GM06990 (cell line): ENCODE measurements around the gene FRAS1.

Source experiments
- DNase-seq: peaks from one replicate; pipeline ENCODE4 v3.0.0-alpha.2; 2011; ENCODE audit not compliant: insufficient read length; ENCODE audit errors: extremely low read depth
- H3K27me3 ChIP-seq: replicated peaks from 2 replicates; pipeline ENCODE4 v1.6.0; 2011; ENCODE audit warnings: low read length; ENCODE audit not compliant: control insufficient read depth, insufficient read depth
- H3K36me3 ChIP-seq: 2 replicates; pipeline ENCODE4 v1.5.1; 2011; ENCODE audit warnings: low read length; ENCODE audit not compliant: control insufficient read depth, insufficient read depth
- H3K4me3 ChIP-seq: replicated peaks from 2 replicates; pipeline ENCODE4 v1.5.1; 2011; ENCODE audit warnings: low read depth, mild to moderate bottlenecking, control low read depth, low read length
- TF ChIP-seq, protein P1 (sequence below): IDR thresholded peaks from 2 replicates; pipeline ENCODE4 v1.5.1; 2011; ENCODE audit warnings: low read length, control low read depth, mild to moderate bottlenecking, inconsistent platforms; ENCODE audit not compliant: insufficient read depth, poor library complexity, severe bottlenecking

FRAS1 gene

DNA sequence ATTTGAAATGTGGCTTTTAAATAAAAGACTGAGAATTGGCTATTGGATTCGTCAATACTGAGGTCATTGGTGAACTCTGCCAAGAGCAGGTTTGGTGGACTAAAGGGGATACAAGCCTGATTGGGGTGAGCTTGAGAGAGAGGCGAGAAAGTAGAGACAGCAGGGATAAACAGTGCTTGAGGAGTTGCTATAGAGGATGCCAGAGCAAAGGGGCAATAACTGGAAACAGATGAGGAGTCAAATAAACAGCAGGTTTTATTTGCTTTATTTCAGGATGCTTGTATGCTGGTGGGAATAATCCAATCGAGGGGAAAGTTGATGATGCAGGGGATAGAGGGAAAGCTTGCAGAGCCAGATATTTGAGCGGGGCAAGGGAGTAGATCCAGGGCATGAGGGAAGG is 470.4 kb downstream of the FRAS1 start:
- TF ChIP-seq, protein P1, sequence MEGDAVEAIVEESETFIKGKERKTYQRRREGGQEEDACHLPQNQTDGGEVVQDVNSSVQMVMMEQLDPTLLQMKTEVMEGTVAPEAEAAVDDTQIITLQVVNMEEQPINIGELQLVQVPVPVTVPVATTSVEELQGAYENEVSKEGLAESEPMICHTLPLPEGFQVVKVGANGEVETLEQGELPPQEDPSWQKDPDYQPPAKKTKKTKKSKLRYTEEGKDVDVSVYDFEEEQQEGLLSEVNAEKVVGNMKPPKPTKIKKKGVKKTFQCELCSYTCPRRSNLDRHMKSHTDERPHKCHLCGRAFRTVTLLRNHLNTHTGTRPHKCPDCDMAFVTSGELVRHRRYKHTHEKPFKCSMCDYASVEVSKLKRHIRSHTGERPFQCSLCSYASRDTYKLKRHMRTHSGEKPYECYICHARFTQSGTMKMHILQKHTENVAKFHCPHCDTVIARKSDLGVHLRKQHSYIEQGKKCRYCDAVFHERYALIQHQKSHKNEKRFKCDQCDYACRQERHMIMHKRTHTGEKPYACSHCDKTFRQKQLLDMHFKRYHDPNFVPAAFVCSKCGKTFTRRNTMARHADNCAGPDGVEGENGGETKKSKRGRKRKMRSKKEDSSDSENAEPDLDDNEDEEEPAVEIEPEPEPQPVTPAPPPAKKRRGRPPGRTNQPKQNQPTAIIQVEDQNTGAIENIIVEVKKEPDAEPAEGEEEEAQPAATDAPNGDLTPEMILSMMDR = no peak
- no peaks in the 10 kb centered on the region; the same call in none of the 2 replicates for H3K27me3 ChIP-seq
- no peak for DNase-seq
- no peaks in the 10 kb centered on the region for H3K36me3 ChIP-seq
- no peak overlapping the region for H3K4me3 ChIP-seq

DNA sequence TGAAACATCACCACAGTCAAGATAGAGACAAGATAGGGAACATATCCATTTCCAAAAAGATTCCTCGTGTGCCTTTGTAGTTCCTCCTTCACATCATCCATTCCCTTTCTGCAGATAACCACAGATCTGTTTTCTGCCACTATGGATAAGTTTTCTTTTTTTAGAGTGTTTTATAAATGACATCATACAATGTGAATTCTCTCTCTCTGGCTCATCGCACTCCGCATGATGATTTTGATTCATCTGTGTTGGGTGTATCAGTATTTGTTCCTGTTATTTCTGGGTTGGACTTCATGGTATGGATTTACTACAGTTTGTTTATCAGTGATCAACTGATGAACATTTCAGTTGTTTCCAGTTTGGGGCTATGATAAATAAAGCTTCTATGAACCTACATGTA is 471.2 kb downstream of the FRAS1 start:
- Histone ChIP-seq H3K36me3 (no peaks in the 10 kb centered on the region), H3K27me3 (no peaks in the 10 kb centered on the region; the same call in none of the 2 replicates), H3K4me3 (no peak overlapping the region)
- TF ChIP-seq, protein P1 = no peak
- DNase-seq = no peak

DNA sequence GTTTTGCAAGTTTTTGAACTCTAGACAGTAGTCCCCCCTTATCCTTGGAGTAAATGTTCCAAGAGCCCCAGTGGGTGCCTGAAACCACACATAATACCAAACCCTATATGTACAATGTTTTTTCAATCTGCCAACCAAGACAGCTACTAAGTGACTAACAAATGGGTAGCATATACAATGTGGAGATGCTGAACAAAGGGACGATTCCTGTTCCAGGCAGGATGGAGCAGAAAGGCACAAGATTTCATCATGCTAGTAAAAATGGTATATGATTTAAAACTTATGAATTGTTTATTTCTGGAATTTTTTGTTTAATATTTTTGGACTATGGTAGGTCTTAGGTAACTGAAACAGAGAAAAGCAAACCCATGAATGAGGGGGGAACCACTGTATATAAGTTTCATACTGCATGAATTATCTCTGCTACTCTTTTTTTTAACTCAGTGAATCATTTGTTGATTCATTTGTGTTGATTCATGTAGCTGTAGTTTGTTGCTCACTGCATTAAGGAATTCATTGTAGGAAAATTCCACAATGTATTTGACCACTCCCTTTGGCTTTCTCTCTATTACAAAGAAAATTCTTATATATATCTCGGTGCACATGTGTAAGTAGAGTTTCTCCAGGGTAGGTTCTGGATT is 472.6 kb downstream of the FRAS1 start:
- DNase-seq = no peak
- no peak overlapping the region for H3K4me3 ChIP-seq
- TF ChIP-seq, protein P1 = no peak
- H3K27me3 ChIP-seq = no peaks in the 10 kb centered on the region; the same call in 1 of the 2 replicates
- H3K36me3 ChIP-seq = no peaks in the 10 kb centered on the region

DNA sequence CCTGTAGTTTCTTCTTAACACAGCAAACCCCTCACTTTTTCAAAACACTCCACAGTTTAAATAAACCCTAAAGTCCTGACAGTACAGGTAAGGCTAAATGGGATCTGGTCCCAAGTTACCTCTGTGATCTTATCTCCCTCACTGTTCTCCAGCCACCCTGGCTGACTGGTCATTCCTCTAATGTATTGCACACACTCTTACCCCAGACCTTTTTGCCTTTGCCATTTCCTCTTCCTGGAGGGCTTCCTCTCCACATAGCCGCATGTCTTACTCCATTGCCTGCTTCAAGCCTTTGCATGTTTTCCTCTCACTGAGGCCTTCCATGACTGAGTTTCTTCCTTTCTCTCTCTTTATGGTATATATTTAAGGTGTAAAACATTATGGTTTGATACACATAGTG is 474.9 kb downstream of the FRAS1 start:
- H3K27me3 ChIP-seq = no peaks in the 10 kb centered on the region; the same call in none of the 2 replicates
- TF ChIP-seq, protein P1 = no peak
- no peak overlapping the region for H3K4me3 ChIP-seq
- DNase-seq = no peak
- no peaks in the 10 kb centered on the region for H3K36me3 ChIP-seq

DNA sequence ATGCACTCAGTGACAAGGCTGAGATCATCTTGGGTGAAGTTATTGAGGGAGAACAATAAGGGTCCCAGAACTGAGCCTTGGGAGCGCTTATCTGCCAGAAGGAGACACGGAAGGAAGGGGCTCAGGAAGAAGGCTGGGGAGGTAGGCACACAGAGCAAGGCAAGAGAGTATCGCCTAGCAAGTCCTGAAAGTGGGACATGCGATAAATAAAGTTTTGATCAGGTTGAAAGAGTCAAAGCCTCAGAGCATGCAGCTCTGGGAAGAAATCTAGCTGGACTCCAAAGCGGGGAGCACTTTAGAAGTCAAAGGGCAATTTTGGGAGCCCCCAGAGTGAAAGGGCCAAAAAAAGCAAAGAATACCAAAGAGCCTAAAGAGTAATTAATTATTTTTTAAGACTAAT is 476.7 kb downstream of the FRAS1 start:
- TF ChIP-seq, protein P1 = no peak
- Histone ChIP-seq H3K36me3 (no peaks in the 10 kb centered on the region), H3K27me3 (no peaks in the 10 kb centered on the region; the same call in 1 of the 2 replicates), H3K4me3 (no peak overlapping the region)
- no peak for DNase-seq
